Thoracic aorta (tissue), 2 donors: Measurements from ENCODE around the gene TNNT2. TPM values are rescaled to one million over a fixed set of nuclear protein-coding genes. Genes with fewer than 3 reads are reported as not detected.

Experiments
- ATAC-seq: fragments of 150-250 bp; one replicate; pipeline ENCODE4 v1.8.0; 2017; ENCODE audit warnings: low read depth; ENCODE audit not compliant: insufficient number of reproducible peaks, low FRiP score
- DNase-seq: peaks from one replicate; pipeline ENCODE4 v3.0.0-alpha.2; 2020; ENCODE audit warnings: low spot score
- H3K27ac ChIP-seq, 2 donors: fragments of 200-600 bp; sonication (generic); 1 replicate in 1 of 2; 2 replicates in 1 of 2; pipeline ENCODE4 v1.5.1; 2016; ENCODE audit warnings: mild to moderate bottlenecking in 2 of 2, moderate library complexity in 2 of 2
- H3K27me3 ChIP-seq: fragments of 200-600 bp; sonication (generic); replicated peaks from 2 replicates; pipeline ENCODE4 v1.6.0; 2016; ENCODE audit warnings: mild to moderate bottlenecking; ENCODE audit not compliant: insufficient read depth
- H3K36me3 ChIP-seq: fragments of 200-600 bp; sonication (generic); one replicate; pipeline ENCODE4 v1.5.1; 2016
- H3K4me1 ChIP-seq, 2 donors: fragments of 200-600 bp; sonication (generic); 1 replicate in 1 of 2; 2 replicates in 1 of 2; pipeline versions ENCODE4 v1.5.1 to v1.6.0; 2016; ENCODE audit warnings: low read depth in 2 of 2, mild to moderate bottlenecking in 1 of 2; ENCODE audit not compliant: control insufficient read depth in 1 of 2
- H3K4me3 ChIP-seq: fragments of 200-600 bp; sonication (generic); 2 replicates; pipeline ENCODE4 v1.5.1; 2016; ENCODE audit warnings: mild to moderate bottlenecking
- H3K9me3 ChIP-seq: fragments of 200-600 bp; sonication (generic); 2 replicates; pipeline ENCODE4 v1.5.1; 2016
- total RNA-seq, 2 donors: library from RNA; depleted of rRNA; stranded (reverse); fragments of >200 nt; gene quantifications; one replicate each; pipeline versions ENCODE4 v1.1.0 to v1.2.3, GENCODE V29; 2016
- TF ChIP-seq, protein P1 (sequence below): fragments of 200-600 bp; sonication (generic); IDR thresholded peaks from one replicate; pipeline ENCODE4 v1.5.1; 2019; ENCODE audit warnings: antibody characterized with exemption

The TNNT2 gene
- total RNA-seq, 2 donors from 2014 or later: 0.21 TPM; not detected in 1

DNA sequence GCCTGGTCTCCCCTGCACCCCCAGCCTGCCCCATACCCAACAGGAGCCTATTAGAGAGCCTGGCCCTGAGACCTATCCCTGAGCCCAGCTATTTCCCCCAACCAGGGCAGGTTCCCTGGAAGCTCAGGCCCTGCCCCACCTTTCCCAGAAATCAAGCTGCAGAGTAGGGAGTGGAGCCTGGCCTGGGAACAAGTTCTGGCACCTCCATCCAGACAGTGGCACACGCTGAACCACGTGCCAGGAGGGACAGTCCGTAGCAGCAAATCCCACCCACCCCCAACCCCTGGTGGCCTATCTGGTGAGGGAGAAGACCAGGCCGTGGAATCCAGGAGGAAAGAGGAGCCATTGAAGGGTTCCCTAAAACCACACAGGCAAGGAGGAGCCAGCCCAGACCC is 22.6 kb downstream of the TNNT2 start:
- Histone ChIP-seq H3K36me3 (no peaks in the 10 kb centered on the region), H3K9me3 (no peaks in the 10 kb centered on the region), H3K27ac (no peak overlapping the region), H3K4me3 (no peak overlapping the region), H3K27me3 (no peaks in the 10 kb centered on the region), H3K4me1 (no peaks in the 10 kb centered on the region)
- no peak for DNase-seq
- TF ChIP-seq, protein P1, sequence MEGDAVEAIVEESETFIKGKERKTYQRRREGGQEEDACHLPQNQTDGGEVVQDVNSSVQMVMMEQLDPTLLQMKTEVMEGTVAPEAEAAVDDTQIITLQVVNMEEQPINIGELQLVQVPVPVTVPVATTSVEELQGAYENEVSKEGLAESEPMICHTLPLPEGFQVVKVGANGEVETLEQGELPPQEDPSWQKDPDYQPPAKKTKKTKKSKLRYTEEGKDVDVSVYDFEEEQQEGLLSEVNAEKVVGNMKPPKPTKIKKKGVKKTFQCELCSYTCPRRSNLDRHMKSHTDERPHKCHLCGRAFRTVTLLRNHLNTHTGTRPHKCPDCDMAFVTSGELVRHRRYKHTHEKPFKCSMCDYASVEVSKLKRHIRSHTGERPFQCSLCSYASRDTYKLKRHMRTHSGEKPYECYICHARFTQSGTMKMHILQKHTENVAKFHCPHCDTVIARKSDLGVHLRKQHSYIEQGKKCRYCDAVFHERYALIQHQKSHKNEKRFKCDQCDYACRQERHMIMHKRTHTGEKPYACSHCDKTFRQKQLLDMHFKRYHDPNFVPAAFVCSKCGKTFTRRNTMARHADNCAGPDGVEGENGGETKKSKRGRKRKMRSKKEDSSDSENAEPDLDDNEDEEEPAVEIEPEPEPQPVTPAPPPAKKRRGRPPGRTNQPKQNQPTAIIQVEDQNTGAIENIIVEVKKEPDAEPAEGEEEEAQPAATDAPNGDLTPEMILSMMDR: no peak
- ATAC-seq: no peak

DNA sequence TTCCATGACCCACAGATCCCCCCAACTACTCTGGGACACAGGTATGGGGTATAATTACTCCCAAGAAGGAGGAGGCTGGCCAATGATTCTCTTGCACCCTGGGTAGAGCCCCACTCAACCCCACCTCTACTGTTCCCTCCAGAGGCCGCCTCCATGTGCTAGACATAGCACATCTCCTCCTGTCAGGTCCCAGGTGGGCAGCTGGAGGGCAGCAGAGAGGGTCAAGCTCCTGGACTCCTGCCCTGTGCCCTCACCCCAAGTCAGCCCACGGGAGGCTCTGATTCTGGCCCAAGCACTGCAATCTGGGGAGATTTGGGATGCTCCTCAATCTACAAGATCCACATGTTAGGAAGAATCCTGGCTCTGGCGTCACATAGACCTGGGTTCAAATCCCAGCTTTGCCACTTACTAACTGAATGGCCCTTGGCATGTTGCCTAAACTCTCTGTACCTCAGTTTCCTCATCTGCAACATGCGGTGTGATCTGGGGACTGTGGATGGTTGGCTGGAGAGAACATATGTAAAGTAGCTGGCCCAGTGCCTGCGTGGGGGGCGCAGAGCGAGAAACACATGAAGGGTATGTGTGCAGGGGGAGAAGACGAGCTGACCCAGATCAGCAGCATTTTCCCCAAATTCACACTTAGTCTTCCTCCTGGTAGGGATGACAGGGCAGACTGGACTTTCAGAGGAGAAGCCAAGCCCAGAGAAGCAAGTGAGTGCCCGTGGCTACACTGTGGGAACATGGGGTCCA is 23.2 kb downstream of the TNNT2 start:
- H3K36me3 ChIP-seq: no peaks in the 10 kb centered on the region
- ATAC-seq (no peak), DNase-seq (no peak)
- TF ChIP-seq, protein P1: no peak
- no peak overlapping the region for H3K4me3 ChIP-seq
- H3K4me1 ChIP-seq: no peaks in the 10 kb centered on the region
- no peak overlapping the region for H3K27ac ChIP-seq
- H3K9me3 ChIP-seq: no peaks in the 10 kb centered on the region
- H3K27me3 ChIP-seq: no peaks in the 10 kb centered on the region

GRCh38 chr1:201353186-201353940 is 24.1 kb downstream of the TNNT2 start:
- no peak overlapping the region for H3K4me3 ChIP-seq
- no peaks in the 10 kb centered on the region for H3K9me3 ChIP-seq
- no peaks in the 10 kb centered on the region for H3K27me3 ChIP-seq
- TF ChIP-seq, protein P1: no peak
- no peak for DNase-seq
- H3K36me3 ChIP-seq: no peaks in the 10 kb centered on the region
- H3K27ac ChIP-seq: no peak overlapping the region
- H3K4me1 ChIP-seq: no peaks in the 10 kb centered on the region
- no peak for ATAC-seq

GRCh38 chr1:201351617-201352016 is 25.9 kb downstream of the TNNT2 start:
- ATAC-seq (no peak), DNase-seq (no peak)
- TF ChIP-seq, protein P1: no peak
- H3K27me3 ChIP-seq: no peaks in the 10 kb centered on the region
- no peaks in the 10 kb centered on the region for H3K9me3 ChIP-seq
- no peak overlapping the region for H3K27ac ChIP-seq
- no peaks in the 10 kb centered on the region for H3K36me3 ChIP-seq
- H3K4me1 ChIP-seq: no peaks in the 10 kb centered on the region
- no peak overlapping the region for H3K4me3 ChIP-seq

DNA sequence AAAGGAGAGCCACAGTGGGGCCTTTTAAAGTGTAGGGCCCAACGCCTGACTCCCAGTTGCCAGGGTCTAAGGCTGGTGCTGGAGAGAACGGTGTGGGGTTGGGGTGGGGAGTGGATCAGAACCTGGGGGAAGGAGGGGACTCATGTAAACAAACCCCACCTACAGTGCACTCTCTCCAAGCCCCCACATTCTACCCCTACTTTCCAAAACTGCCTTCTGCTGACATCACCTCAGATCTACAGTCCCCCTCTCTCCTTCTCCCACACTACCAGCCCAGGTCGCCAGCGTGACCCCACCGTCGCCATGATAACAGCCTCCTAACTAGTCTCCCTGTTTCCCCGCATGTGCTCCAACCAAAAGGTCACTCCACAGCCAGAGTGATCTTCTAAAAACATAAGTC is 26.6 kb downstream of the TNNT2 start:
- H3K27me3 ChIP-seq: no peaks in the 10 kb centered on the region
- H3K36me3 ChIP-seq: no peaks in the 10 kb centered on the region
- no peak overlapping the region for H3K4me3 ChIP-seq
- TF ChIP-seq, protein P1: no peak
- no peak overlapping the region for H3K27ac ChIP-seq
- no peaks in the 10 kb centered on the region for H3K9me3 ChIP-seq
- H3K4me1 ChIP-seq: no peaks in the 10 kb centered on the region
- ATAC-seq: no peak
- no peak for DNase-seq
